DMS79 (cell line): Measurements from ENCODE around the gene KIAA1328.
"Not testable (repeated sequence)": the region's sequence is repeated elsewhere in the genome, so short reads cannot be mapped to it uniquely, and the experiment has no call there.

Experiments used
- DNase-seq: peaks from one replicate; lab custom pipeline; 2025; lab: John Stamatoyannopoulos, UW

The KIAA1328 gene

GRCh38 chr18:36828630-36829361 is at the start of gene KIAA1328, which contains the start of gene TPGS2:
KIAA1328 (plus strand) TSS chr18:36829127; CDS start chr18:36829139, 12 bp downstream.
TPGS2 (minus strand) TSS chr18:36829002; CDS start chr18:36828767, 235 bp downstream.
- DNase-seq, result peak; percentile 83

GRCh38 chr18:36780748-36781147 is 48.2 kb upstream of the KIAA1328 start:
- DNase-seq, result no peak

- no peak for DNase-seq
These were observed 46.2 kb upstream of the KIAA1328 start for GRCh38 chr18:36782710-36783109.

GRCh38 chr18:36783792-36784191 is 45.1 kb upstream of the KIAA1328 start:
- DNase-seq, result no peak

- no peak for DNase-seq
These were observed 42.2 kb upstream of the KIAA1328 start for GRCh38 chr18:36786686-36787085.

- no peak for DNase-seq
These were observed 36.2 kb upstream of the KIAA1328 start for GRCh38 chr18:36792634-36793283.

- DNase-seq, result no peak
These were observed 30.0 kb upstream of the KIAA1328 start for GRCh38 chr18:36798738-36799473.

- peak; percentile 80 for DNase-seq
These were observed 23.8 kb upstream of the KIAA1328 start for GRCh38 chr18:36805105-36805504.

GRCh38 chr18:36808681-36809080 is 20.2 kb upstream of the KIAA1328 start:
- no peak for DNase-seq

- peak; percentile 60 for DNase-seq
These were observed 19.1 kb upstream of the KIAA1328 start for GRCh38 chr18:36809590-36810381.

- DNase-seq, result no peak
These were observed 17.5 kb upstream of the KIAA1328 start for GRCh38 chr18:36811430-36811829.

GRCh38 chr18:36811955-36812354 is 17.0 kb upstream of the KIAA1328 start:
- DNase-seq, result no peak

- no peak for DNase-seq
These were observed 16.2 kb upstream of the KIAA1328 start for GRCh38 chr18:36812678-36813077.

- no peak for DNase-seq
These were observed 15.7 kb upstream of the KIAA1328 start for GRCh38 chr18:36813101-36813775.

GRCh38 chr18:36813824-36814223 is 15.1 kb upstream of the KIAA1328 start:
- DNase-seq, result no peak

- peak; percentile 3 for DNase-seq
These were observed 13.9 kb upstream of the KIAA1328 start for GRCh38 chr18:36814994-36815393.

- DNase-seq, result not testable (repeated sequence)
These were observed 12.8 kb upstream of the KIAA1328 start for GRCh38 chr18:36816096-36816495.

- no peak for DNase-seq
These were observed 11.9 kb upstream of the KIAA1328 start for GRCh38 chr18:36817039-36817438.

GRCh38 chr18:36818652-36819051 is 10.3 kb upstream of the KIAA1328 start:
- DNase-seq, result no peak

- no peak for DNase-seq
These were observed 9.3 kb upstream of the KIAA1328 start for GRCh38 chr18:36819621-36820020.

GRCh38 chr18:36821681-36822080 is 7.2 kb upstream of the KIAA1328 start:
- DNase-seq, result no peak
